IMR-90 (cell line): ENCODE measurements around the gene RAD51B. TPM values are rescaled to one million over a fixed set of nuclear protein-coding genes. Genes with fewer than 3 reads are reported as not detected.
A peak's percentile ranks its signal among the peaks of the same experiment; 100 is the strongest.

Source experiments
- ATAC-seq: fragments of 200-7000 bp; cut with Tn5 transposase; 2 replicates; pipeline ENCODE4 v1.9.1; 2020; ENCODE audit warnings: low read depth, mild to moderate bottlenecking, moderate library complexity
- BruUV-seq: library from RNA; stranded (reverse); fragments of 400-500 nt; replicated peaks from 2 replicates; lab custom pipeline; 2021; lab: Mats Ljungman, UMichigan
- CTCF ChIA-PET: fragments of 300-600 bp; formaldehyde crosslinking; extraction: SDS; loops from one replicate; lab custom pipeline; 2021; ENCODE audit warnings: antibody characterized with exemption; lab: Yijun Ruan, JAX
- POLR2A ChIA-PET: fragments of 300-600 bp; sonication (Branson Sonifier 250); formaldehyde crosslinking; loops from one replicate; lab custom pipeline; 2022; ENCODE audit warnings: antibody characterized with exemption; ENCODE audit not compliant: unreplicated experiment; lab: Charles Lee
- DNase-seq: peaks from one replicate; pipeline ENCODE4 v3.0.0; 2013
- H2AFZ ChIP-seq: replicated peaks from 2 replicates; pipeline ENCODE3; 2013; ENCODE audit warnings: low read length, mild to moderate bottlenecking; ENCODE audit not compliant: poor library complexity
- H2AK5ac ChIP-seq: 2 replicates; pipeline ENCODE4 v1.6.1; 2013; ENCODE audit warnings: low read depth, low read length, inconsistent platforms
- H2AK9ac ChIP-seq: replicated peaks from 2 replicates; pipeline ENCODE3; 2013; ENCODE audit warnings: mild to moderate bottlenecking, low read depth, low read length, moderate library complexity; ENCODE audit not compliant: poor library complexity
- H2BK120ac ChIP-seq: 2 replicates; pipeline ENCODE4 v1.6.1; 2013; ENCODE audit warnings: low read depth, low read length, inconsistent platforms
- H2BK15ac ChIP-seq: 3 replicates; pipeline ENCODE4 v1.6.1; 2013; ENCODE audit warnings: low read depth, low read length, inconsistent platforms
- H2BK20ac ChIP-seq: 2 replicates; pipeline ENCODE4 v1.6.1; 2013; ENCODE audit warnings: low read depth, mild to moderate bottlenecking, inconsistent platforms, low read length, moderate library complexity
- H2BK5ac ChIP-seq: 2 replicates; pipeline ENCODE4 v1.6.1; 2013; ENCODE audit warnings: mild to moderate bottlenecking, low read depth, low read length, inconsistent platforms; ENCODE audit not compliant: poor library complexity, severe bottlenecking
- H3K14ac ChIP-seq: replicated peaks from 2 replicates; pipeline ENCODE4 v1.6.1; 2013; ENCODE audit warnings: low read depth, low read length, inconsistent platforms
- H3K18ac ChIP-seq: 2 replicates; pipeline ENCODE4 v1.6.1; 2013; ENCODE audit warnings: low read depth, low read length, control low read depth
- H3K23ac ChIP-seq: 2 replicates; pipeline ENCODE4 v1.6.1; 2013; ENCODE audit warnings: low read depth, low read length, inconsistent platforms
- H3K27ac ChIP-seq: 2 replicates; pipeline ENCODE4 v1.5.1; 2013; ENCODE audit warnings: mild to moderate bottlenecking, control low read depth, low read length; ENCODE audit not compliant: insufficient read depth
- H3K27me3 ChIP-seq: 2 replicates; pipeline ENCODE4 v1.6.1; 2013; ENCODE audit warnings: low read length; ENCODE audit not compliant: control insufficient read depth, insufficient read depth
- H3K36me3 ChIP-seq: 2 replicates; pipeline ENCODE4 v1.6.1; 2013; ENCODE audit warnings: low read length, mixed read lengths; ENCODE audit not compliant: control insufficient read depth, insufficient read depth
- H3K4ac ChIP-seq: 2 replicates; pipeline ENCODE4 v1.6.1; 2013; ENCODE audit warnings: low read depth, low read length, inconsistent platforms
- H3K4me1 ChIP-seq: 2 replicates; pipeline ENCODE4 v1.6.1; 2013; ENCODE audit warnings: low read length, mixed read lengths; ENCODE audit not compliant: control insufficient read depth, insufficient read depth
- H3K4me2 ChIP-seq: 2 replicates; pipeline ENCODE4 v1.6.1; 2013; ENCODE audit warnings: low read depth, mild to moderate bottlenecking, control low read depth, low read length, moderate library complexity
- H3K4me3 ChIP-seq: 2 replicates; pipeline ENCODE4 v1.5.1; 2013; ENCODE audit warnings: low read depth, mild to moderate bottlenecking, control low read depth, low read length, moderate library complexity; ENCODE audit not compliant: insufficient read depth
- H3K56ac ChIP-seq: 2 replicates; pipeline ENCODE4 v1.6.1; 2013; ENCODE audit warnings: low read length, inconsistent platforms; ENCODE audit not compliant: insufficient read depth; ENCODE audit errors: extremely low read depth
- H3K79me1 ChIP-seq, 2 experiments: 2 replicates each; pipeline ENCODE4 v1.6.1; 2013; ENCODE audit warnings: low read length in 2 of 2, inconsistent platforms in 1 of 2, low read depth in 1 of 2
- H3K9ac ChIP-seq: 2 replicates; pipeline ENCODE4 v1.6.1; 2013; ENCODE audit warnings: low read depth, low read length, control low read depth
- H3K9me1 ChIP-seq: 2 replicates; pipeline ENCODE4 v1.6.1; 2013; ENCODE audit warnings: low read length, inconsistent platforms; ENCODE audit not compliant: insufficient read depth
- H3K9me3 ChIP-seq: 2 replicates; pipeline ENCODE4 v1.6.1; 2013; ENCODE audit warnings: low read length; ENCODE audit not compliant: control insufficient read depth, insufficient read depth
- H4K20me1 ChIP-seq: 2 replicates; pipeline ENCODE4 v1.6.1; 2013; ENCODE audit warnings: low read length, inconsistent platforms; ENCODE audit not compliant: insufficient read depth
- H4K5ac ChIP-seq: 2 replicates; pipeline ENCODE4 v1.6.1; 2013; ENCODE audit warnings: mild to moderate bottlenecking, low read depth, low read length, control low read depth
- H4K8ac ChIP-seq, 2 experiments: 2 replicates each; pipeline ENCODE4 v1.6.1; 2013; ENCODE audit warnings: low read depth in 2 of 2, low read length in 2 of 2, control low read depth in 1 of 2, inconsistent platforms in 1 of 2
- H4K91ac ChIP-seq: 2 replicates; pipeline ENCODE4 v1.6.1; 2013; ENCODE audit warnings: low read depth, low read length, inconsistent platforms; ENCODE audit not compliant: insufficient read depth
- CHD1 ChIP-seq: IDR thresholded peaks from 2 replicates; pipeline ENCODE4 v1.6.1; 2012; ENCODE audit warnings: low read depth, low read length, improper control_type of control experiment
- CTCF ChIP-seq: conservative IDR thresholded peaks from 2 replicates; pipeline ENCODE4 v1.5.1; 2012; ENCODE audit warnings: mild to moderate bottlenecking, low read depth, low read length, improper control_type of control experiment
- FOS ChIP-seq: fragments of 150-350 bp; IDR thresholded peaks from 2 replicates; pipeline ENCODE4 v1.6.1; 2016; ENCODE audit warnings: low read depth, low read length
- MAFK ChIP-seq: IDR thresholded peaks from 2 replicates; pipeline ENCODE4 v1.6.1; 2012; ENCODE audit warnings: low read depth, low read length, improper control_type of control experiment
- MAZ ChIP-seq: IDR thresholded peaks from 2 replicates; pipeline ENCODE4 v1.6.1; 2012; ENCODE audit warnings: low read depth, mild to moderate bottlenecking, low read length, improper control_type of control experiment, moderate library complexity, borderline replicate concordance
- MXI1 ChIP-seq: IDR thresholded peaks from 2 replicates; pipeline ENCODE4 v1.6.1; 2012; ENCODE audit warnings: low read depth, mild to moderate bottlenecking, low read length, moderate library complexity, borderline replicate concordance
- NFE2L2 ChIP-seq: fragments of 150-350 bp; IDR thresholded peaks from 2 replicates; pipeline ENCODE4 v1.6.1; 2016; ENCODE audit warnings: low read depth, mild to moderate bottlenecking, low read length
- RAD21 ChIP-seq: IDR thresholded peaks from 2 replicates; pipeline ENCODE4 v1.6.1; 2012; ENCODE audit warnings: low read length, improper control_type of control experiment
- RFX5 ChIP-seq: IDR thresholded peaks from 2 replicates; pipeline ENCODE4 v1.8.0; 2012; ENCODE audit warnings: low read depth, mild to moderate bottlenecking, low read length, moderate library complexity
- WGBS, 2 experiments: methylation state at CpG; one replicate each; pipeline versions ENCODE4 v1.1.5 to v1.1.7; 2013; ENCODE audit warnings: missing lambda C conversion rate in 2 of 2; ENCODE audit not compliant: insufficient read length in 1 of 2; ENCODE audit errors: extremely low coverage in 2 of 2; 5-methylcytosine and 5-hydroxymethylcytosine counted together
- dilution Hi-C: fragments of 300-500 bp; cut with HindIII; formaldehyde crosslinking; loops from one replicate; pipeline ENCODE4 v1.14.3; 2018; ENCODE audit warnings: low sequenced_read_pairs; ENCODE audit not compliant: unreplicated experiment
- in situ Hi-C: fragments of 300-500 bp; cut with MboI; formaldehyde crosslinking; loops from 3 replicates; pipeline ENCODE4 v1.14.3; 2019; ENCODE audit warnings: low sequenced_read_pairs, inconsistent platforms, mixed read lengths
- intact Hi-C: fragments of 100-400 bp; cut with micrococcal nuclease; formaldehyde crosslinking; loops from 2 replicates; pipeline ENCODE4 v1.10.0; 2022
- polyA plus RNA-seq, 3 experiments: library from polyadenylated mRNA; depleted of rRNA; stranded (reverse); fragments of >200 nt; gene quantifications; 2 replicates each; pipeline ENCODE4 v1.2.3, GENCODE V29; 2012; ENCODE audit warnings: low replicate concordance in 1 of 3
- total RNA-seq: library from RNA; depleted of rRNA; stranded (reverse); fragments of >200 nt; gene quantifications from 2 replicates; pipeline ENCODE4 v1.2.3, GENCODE V29; 2012
- TF ChIP-seq, protein P1 (sequence below): fragments of 150-350 bp; IDR thresholded peaks from 2 replicates; pipeline ENCODE4 v1.6.1; 2016; ENCODE audit warnings: low read depth, mild to moderate bottlenecking, low read length, moderate library complexity, borderline replicate concordance

RAD51B gene
- total and polyA plus RNA-seq, 2 of the 4 experiments (the other 2 are of a cell fraction) = 5.1 to 18.8 TPM

- no peak for TF ChIP-seq CTCF
These were observed 417.2 kb downstream of the RAD51B start (continued) for GRCh38 chr14:68236582-68237458.

- Histone ChIP-seq H3K4me2 (no peak overlapping the region), H3K9me3 (no peaks in the 10 kb centered on the region), H3K14ac (no peak overlapping the region), H3K4ac (no peak overlapping the region), H4K8ac (no peak overlapping the region), H2BK120ac (no peak overlapping the region), H4K20me1 (no peaks in the 10 kb centered on the region), H4K91ac (no peak overlapping the region), H3K9ac (no peak overlapping the region), H2AFZ (no peak overlapping the region), H2AK9ac (no peak overlapping the region), H3K79me1 (peaks cover 0 to 6% of the 10 kb centered on the region in 2 experiments; a peak in 1 of 4 replicates), H3K4me1 (peaks cover 7% of the 10 kb centered on the region), H3K36me3 (no peaks in the 10 kb centered on the region), H3K23ac (no peak overlapping the region), H2AK5ac (0 out of 2 replicates have a peak overlapping the region, but pooled peaks have one; percentile 5), H2BK15ac (peak overlapping the region; percentile 73; the same call in 1 of the 3 replicates), H4K5ac (no peak overlapping the region), H3K4me3 (no peak overlapping the region), H3K9me1 (peaks cover 12% of the 10 kb centered on the region), H3K27ac (no peak overlapping the region), H3K27me3 (no peaks in the 10 kb centered on the region), H2BK5ac (no peak overlapping the region), H3K18ac (peak overlapping the region; percentile 59; the same call in 1 of the 2 replicates), H3K56ac (no peak overlapping the region), H2BK20ac (no peak overlapping the region)
- intact Hi-C loops = no loop called here
- WGBS, 2 experiments = no CpG with 5 or more reads among the region's 1 CpG
- ChIA-PET POLR2A (no interaction called here), CTCF (no interaction called here)
- no TSS peak for BruUV-seq
- DNase-seq (no peak), ATAC-seq (no peak)
- dilution Hi-C loops = no loop called here
- in situ Hi-C loops = no loop called here
- TF ChIP-seq MXI1 (no peak), FOS (no peak), NFE2L2 (no peak), RAD21 (no peak), RFX5 (no peak), MAZ (no peak), MAFK (no peak), CHD1 (no peak), CTCF (no peak)
- TF ChIP-seq, protein P1, sequence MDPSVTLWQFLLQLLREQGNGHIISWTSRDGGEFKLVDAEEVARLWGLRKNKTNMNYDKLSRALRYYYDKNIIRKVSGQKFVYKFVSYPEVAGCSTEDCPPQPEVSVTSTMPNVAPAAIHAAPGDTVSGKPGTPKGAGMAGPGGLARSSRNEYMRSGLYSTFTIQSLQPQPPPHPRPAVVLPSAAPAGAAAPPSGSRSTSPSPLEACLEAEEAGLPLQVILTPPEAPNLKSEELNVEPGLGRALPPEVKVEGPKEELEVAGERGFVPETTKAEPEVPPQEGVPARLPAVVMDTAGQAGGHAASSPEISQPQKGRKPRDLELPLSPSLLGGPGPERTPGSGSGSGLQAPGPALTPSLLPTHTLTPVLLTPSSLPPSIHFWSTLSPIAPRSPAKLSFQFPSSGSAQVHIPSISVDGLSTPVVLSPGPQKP = no peak
These were observed 419.0 kb downstream of the RAD51B start for GRCh38 chr14:68238551-68238950.
